Measurements from ENCODE around the gene MARS1.

- no peak for TF ChIP-seq CTCF (tag by site-specific recombination; IDR thresholded peaks at IDR 0.05)
- no peak for TF ChIP-seq GLI4 (tag by site-specific recombination; IDR thresholded peaks at IDR 0.05)
These were observed 10.7 kb downstream of the MARS1 start for GRCh38 chr12:57498571-57498970.
